HG03025 (cell line): Measurements from ENCODE around the gene RNASE2.
A peak's percentile ranks its signal among the peaks of the same experiment; 100 is the strongest.
"Not testable (repeated sequence)": the region's sequence is repeated elsewhere in the genome, so short reads cannot be mapped to it uniquely, and the experiment has no call there.

Source experiments
- ATAC-seq: cut with Tn5 transposase; IDR thresholded peaks from one replicate; pipeline ENCODE4 v1.9.1; 2021; ENCODE audit warnings: mild to moderate bottlenecking, moderate library complexity; ENCODE audit not compliant: unreplicated experiment, low FRiP score

The RNASE2 gene

GRCh38 chr14:20954736-20955537 lies at the start of gene RNASE2:
RNASE2 (plus strand) TSS chr14:20955487; CDS start chr14:20955772, 285 bp downstream.
- ATAC-seq, result not testable (repeated sequence)

GRCh38 chr14:20905676-20906075 lies 49.6 kb upstream of the RNASE2 start:
- no peak for ATAC-seq

- ATAC-seq, result no peak
Observed at GRCh38 chr14:20907214-20907613, 48.1 kb upstream of the RNASE2 start.

GRCh38 chr14:20910822-20911221 lies 44.5 kb upstream of the RNASE2 start:
- not testable (repeated sequence) for ATAC-seq

GRCh38 chr14:20919038-20919756 lies 36.1 kb upstream of the RNASE2 start:
- ATAC-seq, result not testable (repeated sequence)

- ATAC-seq, result not testable (repeated sequence)
Observed at GRCh38 chr14:20923766-20924297, 31.5 kb upstream of the RNASE2 start.

GRCh38 chr14:20934148-20934762 lies 21.0 kb upstream of the RNASE2 start:
- ATAC-seq, result no peak

- no peak for ATAC-seq
Observed at GRCh38 chr14:20935303-20935984, 19.8 kb upstream of the RNASE2 start.

GRCh38 chr14:20945146-20945545 lies 10.1 kb upstream of the RNASE2 start:
- not testable (repeated sequence) for ATAC-seq

- not testable (repeated sequence) for ATAC-seq
Observed at GRCh38 chr14:20946707-20947106, 8.6 kb upstream of the RNASE2 start.

GRCh38 chr14:20955538-20955873 lies 219 bp downstream of the RNASE2 start:
- not testable (repeated sequence) for ATAC-seq

- ATAC-seq, result no peak
Observed at GRCh38 chr14:20956376-20956976, 1.2 kb downstream of the RNASE2 start.

- not testable (repeated sequence) for ATAC-seq
Observed at GRCh38 chr14:20958946-20959345, 3.7 kb downstream of the RNASE2 start.

GRCh38 chr14:20969336-20969735 lies 14.0 kb downstream of the RNASE2 start:
- ATAC-seq, result no peak

GRCh38 chr14:20970647-20970982 lies 15.3 kb downstream of the RNASE2 start:
- ATAC-seq, result peak; percentile 12

GRCh38 chr14:20970983-20971704 lies 15.9 kb downstream of the RNASE2 start:
- ATAC-seq, result peak; percentile 88

- no peak for ATAC-seq
Observed at GRCh38 chr14:20971705-20972021, 16.4 kb downstream of the RNASE2 start.

- ATAC-seq, result no peak
Observed at GRCh38 chr14:20973501-20973900, 18.2 kb downstream of the RNASE2 start.

- ATAC-seq, result no peak
Observed at GRCh38 chr14:20976291-20976690, 21.0 kb downstream of the RNASE2 start.

GRCh38 chr14:20978687-20979086 lies 23.4 kb downstream of the RNASE2 start:
- ATAC-seq, result no peak
